Right atrium auricular region (tissue), 2 donors: ENCODE data around the gene TEAD1. TPM values are rescaled to one million over a fixed set of nuclear protein-coding genes. Genes with fewer than 3 reads are reported as not detected.

ENCODE experiments used
- DNase-seq: peaks from one replicate; pipeline ENCODE4 v3.0.0-alpha.2; 2019; ENCODE audit warnings: low spot score
- H3K27ac ChIP-seq, 2 donors: fragments of 200-600 bp; sonication (generic); 1 replicate in 1 of 2; 2 replicates in 1 of 2; pipeline ENCODE4 v1.5.1; 2016 to 2019
- H3K27me3 ChIP-seq, 2 donors: fragments of 200-600 bp; sonication (generic); one replicate each; pipeline versions ENCODE4 v1.5.1 to v1.6.0; 2017 to 2019
- H3K36me3 ChIP-seq: fragments of 200-600 bp; sonication (generic); one replicate; pipeline ENCODE4 v1.5.1; 2016
- H3K4me1 ChIP-seq, 2 donors: fragments of 200-600 bp; sonication (generic); one replicate each; pipeline versions ENCODE4 v1.5.1 to v1.6.0; 2017 to 2019
- H3K4me3 ChIP-seq, 2 donors: fragments of 200-600 bp; sonication (generic); 1 replicate in 1 of 2; 2 replicates in 1 of 2; pipeline ENCODE4 v1.5.1; 2017 to 2019; ENCODE audit warnings: mild to moderate bottlenecking in 1 of 2, moderate library complexity in 1 of 2
- H3K9me3 ChIP-seq, 2 donors: fragments of 200-600 bp; sonication (generic); one replicate each; pipeline ENCODE4 v1.5.1; 2019
- CTCF ChIP-seq, 2 donors: fragments of 200-600 bp; sonication (generic); IDR thresholded peaks; one replicate each; pipeline ENCODE4 v1.5.1; 2019; ENCODE audit warnings: antibody characterized with exemption in 2 of 2
- total RNA-seq, 2 donors: library from RNA; depleted of rRNA; stranded (reverse); fragments of >200 nt; gene quantifications; one replicate each; pipeline ENCODE4 v1.1.0, GENCODE V29; 2016

TEAD1 gene
- total RNA-seq, 2 donors from 2014 or later: 73.8 to 99.8 TPM

- Histone ChIP-seq H3K27me3 (no peaks in the 10 kb centered on the region), H3K36me3 (no peaks in the 10 kb centered on the region), H3K9me3 (no peaks in the 10 kb centered on the region), H3K27ac (no peak overlapping the region), H3K4me1 (peaks cover 0 to 49% of the 10 kb centered on the region in 2 donors), H3K4me3 (no peak overlapping the region)
- no peak for TF ChIP-seq CTCF (IDR thresholded peaks at IDR 0.05)
- DNase-seq: no peak
Measured at GRCh38 chr11:12725863-12726682, 51.9 kb downstream of the TEAD1 start.

GRCh38 chr11:12727563-12728211 lies 53.5 kb downstream of the TEAD1 start:
- Histone ChIP-seq H3K36me3 (no peaks in the 10 kb centered on the region), H3K9me3 (no peaks in the 10 kb centered on the region), H3K27ac (no peak overlapping the region), H3K27me3 (no peaks in the 10 kb centered on the region), H3K4me3 (no peak overlapping the region), H3K4me1 (peaks cover 0 to 49% of the 10 kb centered on the region in 2 donors)
- DNase-seq: no peak
- no peak for TF ChIP-seq CTCF (IDR thresholded peaks at IDR 0.05)

GRCh38 chr11:12728417-12728816 lies 54.2 kb downstream of the TEAD1 start:
- no peak for DNase-seq
- Histone ChIP-seq H3K27me3 (no peaks in the 10 kb centered on the region), H3K27ac (no peak overlapping the region), H3K36me3 (no peaks in the 10 kb centered on the region), H3K4me3 (no peak overlapping the region), H3K4me1 (peaks cover 0 to 55% of the 10 kb centered on the region in 2 donors), H3K9me3 (no peaks in the 10 kb centered on the region)
- no peak for TF ChIP-seq CTCF (IDR thresholded peaks at IDR 0.05)

GRCh38 chr11:12729941-12730340 lies 55.7 kb downstream of the TEAD1 start:
- Histone ChIP-seq H3K9me3 (no peaks in the 10 kb centered on the region), H3K36me3 (no peaks in the 10 kb centered on the region), H3K27ac (no peak overlapping the region), H3K4me3 (no peak overlapping the region), H3K4me1 (peaks cover 0 to 42% of the 10 kb centered on the region in 2 donors), H3K27me3 (no peaks in the 10 kb centered on the region)
- DNase-seq: no peak
- TF ChIP-seq CTCF (IDR thresholded peaks at IDR 0.05): no peak

GRCh38 chr11:12731841-12732336 lies 57.7 kb downstream of the TEAD1 start:
- H3K27ac ChIP-seq: no peak overlapping the region
- no peak for TF ChIP-seq CTCF (IDR thresholded peaks at IDR 0.05)
- H3K9me3 ChIP-seq: no peaks in the 10 kb centered on the region
- no peaks in the 10 kb centered on the region for H3K27me3 ChIP-seq
- no peaks in the 10 kb centered on the region for H3K36me3 ChIP-seq
- peaks cover 0 to 29% of the 10 kb centered on the region in 2 donors for H3K4me1 ChIP-seq
- no peak overlapping the region for H3K4me3 ChIP-seq
- no peak for DNase-seq
